ENCODE measurements around the gene DCAKD. TPM values are rescaled to one million over a fixed set of nuclear protein-coding genes. Genes with fewer than 3 reads are reported as not detected.

DCAKD gene
- 41.3 and 42.2 TPM in 2 replicates for total RNA-seq
- long read RNA-seq, transcript DCAKD-205 (5 exons, 990 nt): minor isoform, 9 of 36 reads
- long read RNA-seq, transcript DCAKD-208 (5 exons, 2,054 nt): minor isoform, 7 of 36 reads
- long read RNA-seq, transcript DCAKD-202 (5 exons, 2,030 nt): major isoform, 13 of 36 reads
- long read RNA-seq, partial matches to known transcripts: 0 of 36 reads
- long read RNA-seq, other reads (novel, unspliced or antisense): 5 of 36 reads

DNA sequence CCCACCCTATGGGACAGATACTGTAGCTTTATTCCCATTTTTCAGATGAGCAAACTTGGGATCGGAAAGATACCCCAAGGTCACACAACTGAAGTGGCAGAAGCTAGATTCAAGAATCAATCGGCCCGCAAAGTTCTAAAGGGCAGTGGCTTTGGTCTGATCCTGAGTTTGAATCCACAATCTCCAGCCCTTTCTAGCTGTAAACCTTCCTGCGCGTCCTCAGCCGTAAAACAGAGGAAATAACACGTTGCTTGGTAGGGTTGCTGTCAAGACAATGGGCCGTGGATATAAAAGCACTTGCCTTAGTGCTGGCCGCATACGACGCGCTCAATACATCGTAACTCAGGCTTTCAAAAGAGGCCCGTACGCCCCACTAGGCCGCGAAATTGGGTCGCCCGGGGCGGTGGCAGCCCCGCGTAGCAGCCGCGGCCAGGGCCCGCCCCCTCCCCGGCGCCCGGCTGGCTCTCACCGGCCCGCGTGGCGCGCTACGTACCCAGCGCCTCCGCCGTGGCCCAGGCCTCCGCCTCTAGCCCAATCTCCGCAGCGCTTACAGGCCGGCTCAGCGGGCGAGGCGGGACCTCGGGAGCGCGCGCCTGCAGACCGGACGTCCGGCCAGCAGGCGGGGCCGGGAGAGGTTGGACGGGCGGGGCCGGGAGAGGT is at the start of gene DCAKD:
DCAKD (minus strand) TSS at position 573 of the 660 bp plus-strand sequence. CDS start 16,747 bp downstream, outside the sequence.
- Mint-ChIP-seq H3K4me1 (ENCODE audit: unreplicated experiment) (peaks cover 24% of the 10 kb centered on the region), H3K4me3 (ENCODE audit: unreplicated experiment) (peak within 1 kb of the TSS; percentile 86), H3K27ac (ENCODE audit: unreplicated experiment) (peak within 1 kb of the TSS; percentile 97), H3K9me3 (ENCODE audit: unreplicated experiment) (no peaks in the 10 kb centered on the region), H3K36me3 (ENCODE audit: unreplicated experiment) (peaks cover 4% of the 10 kb centered on the region), H3K27me3 (ENCODE audit: unreplicated experiment) (no peaks in the 10 kb centered on the region)
- DNase-seq (ENCODE audit: extremely low spot score, unreplicated experiment): peak; percentile 98
- TF ChIP-seq CTCF (IDR thresholded peaks at IDR 0.05): no peak

- peak; percentile 93 for TF ChIP-seq CTCF (IDR thresholded peaks at IDR 0.05)
- peak; percentile 92 for DNase-seq (ENCODE audit: extremely low spot score, unreplicated experiment)
- Mint-ChIP-seq H3K4me1 (ENCODE audit: unreplicated experiment) (peaks cover 39% of the 10 kb centered on the region), H3K27me3 (ENCODE audit: unreplicated experiment) (no peaks in the 10 kb centered on the region), H3K36me3 (ENCODE audit: unreplicated experiment) (peaks cover 46% of the 10 kb centered on the region), H3K4me3 (ENCODE audit: unreplicated experiment) (no peak overlapping the region), H3K27ac (ENCODE audit: unreplicated experiment) (peak overlapping the region; percentile 75), H3K9me3 (ENCODE audit: unreplicated experiment) (no peaks in the 10 kb centered on the region)
Measured at GRCh38 chr17:45098869-45099616, 47.6 kb upstream of the DCAKD start.

DNA sequence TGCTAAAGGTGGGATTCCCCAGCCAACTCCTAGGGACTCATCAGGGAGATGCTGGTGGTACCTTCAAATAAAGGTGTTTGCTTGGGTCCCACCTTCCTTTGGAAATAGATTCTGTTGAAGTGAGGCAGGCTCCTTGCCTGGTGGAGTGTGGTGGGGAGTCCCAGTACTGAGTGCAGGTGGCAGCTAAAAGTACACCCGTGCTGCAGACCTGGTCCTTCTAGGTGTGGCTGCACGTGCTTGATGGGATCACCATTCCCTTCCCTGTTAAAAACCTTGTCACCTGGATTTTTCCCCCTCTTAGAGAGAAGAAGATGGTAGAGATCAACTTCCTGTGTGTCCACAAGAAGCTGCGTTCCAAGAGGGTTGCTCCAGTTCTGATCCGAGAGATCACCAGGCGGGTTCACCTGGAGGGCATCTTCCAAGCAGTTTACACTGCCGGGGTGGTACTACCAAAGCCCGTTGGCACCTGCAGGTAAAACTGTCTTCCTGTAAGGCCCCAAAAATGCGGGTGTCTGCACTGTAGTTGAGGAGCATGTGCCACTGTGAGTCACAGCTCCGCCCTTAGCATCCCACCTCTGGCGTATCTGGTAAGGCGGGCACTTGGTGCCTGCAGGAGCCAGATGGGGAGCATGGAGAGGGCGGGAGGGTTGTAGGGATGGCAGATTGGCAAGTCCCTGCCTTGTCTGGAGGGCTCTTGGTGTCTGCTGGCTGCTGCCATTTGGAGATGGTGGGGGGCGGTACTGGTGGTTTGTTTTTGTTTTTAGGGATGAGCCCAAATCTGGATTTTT is 46.8 kb upstream of the DCAKD start:
- Mint-ChIP-seq H3K27me3 (ENCODE audit: unreplicated experiment) (no peaks in the 10 kb centered on the region), H3K36me3 (ENCODE audit: unreplicated experiment) (peaks cover 43% of the 10 kb centered on the region), H3K4me3 (ENCODE audit: unreplicated experiment) (no peak overlapping the region), H3K9me3 (ENCODE audit: unreplicated experiment) (no peaks in the 10 kb centered on the region), H3K27ac (ENCODE audit: unreplicated experiment) (peak overlapping the region; percentile 75), H3K4me1 (ENCODE audit: unreplicated experiment) (peaks cover 42% of the 10 kb centered on the region)
- no peak for DNase-seq (ENCODE audit: extremely low spot score, unreplicated experiment)
- no peak for TF ChIP-seq CTCF (IDR thresholded peaks at IDR 0.05)

DNA sequence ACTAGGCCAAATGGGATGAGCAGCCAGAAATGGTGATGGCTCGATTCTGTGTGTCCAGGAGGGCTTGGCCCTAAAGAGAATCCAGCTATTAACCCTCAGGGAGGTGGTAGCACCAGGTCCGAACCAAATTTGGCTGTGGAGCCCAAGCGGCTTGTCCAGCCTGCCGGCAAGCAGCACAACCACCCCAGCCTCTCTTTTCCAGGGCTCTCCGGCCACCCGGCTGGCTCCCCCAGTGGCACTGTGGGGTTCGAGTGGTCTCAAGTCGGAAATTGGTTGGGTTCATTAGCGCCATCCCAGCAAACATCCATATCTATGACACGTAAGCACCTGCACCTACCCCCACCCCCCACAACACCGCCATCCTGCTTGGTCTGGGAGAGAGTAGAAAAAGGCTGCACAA is 45.5 kb upstream of the DCAKD start:
- TF ChIP-seq CTCF (IDR thresholded peaks at IDR 0.05): no peak
- Mint-ChIP-seq H3K4me3 (ENCODE audit: unreplicated experiment) (no peak overlapping the region), H3K36me3 (ENCODE audit: unreplicated experiment) (peaks cover 46% of the 10 kb centered on the region), H3K27ac (ENCODE audit: unreplicated experiment) (no peak overlapping the region), H3K27me3 (ENCODE audit: unreplicated experiment) (no peaks in the 10 kb centered on the region), H3K9me3 (ENCODE audit: unreplicated experiment) (no peaks in the 10 kb centered on the region), H3K4me1 (ENCODE audit: unreplicated experiment) (peaks cover 42% of the 10 kb centered on the region)
- no peak for DNase-seq (ENCODE audit: extremely low spot score, unreplicated experiment)
